ENCODE data around the gene FAM13B. TPM values are rescaled to one million over a fixed set of nuclear protein-coding genes. Genes with fewer than 3 reads are reported as not detected.

Gene FAM13B
- total and polyA plus RNA-seq, 2 of the 8 experiments (the other 6 are each of a cell fraction or from before 2014, with no cell fraction given) = 6.4 to 17.0 TPM

DNA sequence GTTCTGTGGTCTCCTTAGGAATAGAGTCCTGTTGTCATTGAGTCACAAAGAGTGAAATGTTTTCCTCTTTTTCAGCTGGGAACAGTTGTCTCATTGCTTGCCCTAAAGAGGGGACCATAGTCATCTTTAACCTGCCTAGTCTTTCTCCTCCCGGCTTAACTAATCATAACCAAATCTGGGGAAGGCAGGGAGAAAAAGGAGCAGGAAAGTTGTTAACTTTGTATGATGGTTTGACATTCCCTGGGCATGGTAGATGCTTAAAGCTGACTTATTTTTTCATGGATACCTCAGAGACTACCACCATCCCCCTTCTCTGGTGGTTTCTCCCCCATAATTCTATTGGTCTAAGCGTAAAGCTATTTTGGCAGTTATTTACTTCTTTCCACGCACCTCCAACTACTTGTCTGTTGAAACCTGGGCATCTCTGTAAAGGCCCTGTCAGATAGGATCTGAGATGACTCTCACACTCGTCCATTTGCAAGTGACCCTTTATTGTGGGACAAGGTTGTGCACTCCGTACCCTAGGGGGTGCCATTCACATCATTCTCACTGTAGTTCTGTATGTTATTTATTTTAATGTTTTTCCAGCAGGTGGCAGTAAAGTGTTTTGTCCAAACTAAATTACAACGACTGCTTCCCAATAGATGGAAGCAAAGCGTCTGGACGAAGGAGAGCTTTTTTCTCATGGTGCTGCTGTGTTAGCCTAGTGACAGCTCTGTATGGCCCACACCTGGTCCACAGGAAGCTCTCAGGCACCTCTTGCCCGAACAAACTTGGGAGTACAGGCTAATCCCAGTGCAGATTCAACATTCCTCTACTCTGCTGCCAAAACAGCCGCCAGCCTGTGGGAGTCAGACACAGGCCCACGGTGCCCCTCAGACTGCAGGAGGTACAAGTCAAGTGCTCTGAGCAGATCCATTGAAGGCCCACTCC, 3.0 kb upstream of the FAM13B start:
- H4K5ac ChIP-seq (ENCODE audit: insufficient read length, low read depth, low read length) = no peak overlapping the region
- no peak overlapping the region for H3K18ac ChIP-seq (ENCODE audit: extremely low read depth, low read length)
- H2AK5ac ChIP-seq (ENCODE audit: low read depth, low read length) = no peak overlapping the region
- no peak overlapping the region for H4K91ac ChIP-seq (replicated peaks; ENCODE audit: insufficient read length, low read length)
- peaks cover 4% of the 10 kb centered on the region; the same call in 1 of the 2 replicates for H3K23me2 ChIP-seq (ENCODE audit: low read depth, low read length)
- H2BK5ac ChIP-seq (ENCODE audit: low read depth, low read length) = no peak overlapping the region
- H2BK12ac ChIP-seq (ENCODE audit: low read depth, low read length) = no peak overlapping the region
- FAIRE-seq (peak; percentile 91), DNase-seq (ENCODE audit: low read depth in 1 of 2, low spot score in 2 of 2) (peak; percentile 53 to 57)
- ChIA-PET CTCF (ENCODE audit: partially characterized antibody) (interaction anchor here (0.6 to 12.1 kb wide), 37 partner anchors 9 to 721 kb away, joined by 3 to 179 read pairs (median 5); partner anchors contain the start of genes BRD8, NME5 and WNT8A), POLR2A (ENCODE audit: partially characterized antibody) (interaction anchor here (0.9 to 1.5 kb wide), 3 partner anchors 17 to 29 kb away, joined by 3 read pairs; no protein-coding TSS in a partner anchor)
- no peak overlapping the region; a peak in 1 of 7 replicates for H3K9ac ChIP-seq (replicated peaks in 1 of 4; ENCODE audit: extremely low read depth in 1 of 4, low read depth in 3 of 4, low read length in 3 of 4)
- H3K9me3 ChIP-seq (ENCODE audit: insufficient read depth in 2 of 2, low read depth in 1 of 2, low read length in 1 of 2) = no peaks in the 10 kb centered on the region
- no peak overlapping the region; a peak in 1 of 8 replicates for H3K4me3 ChIP-seq (ENCODE audit: extremely low read depth in 1 of 4, insufficient read depth in 2 of 4, low read depth in 3 of 4, low read length in 4 of 4)
- H3K4ac ChIP-seq (replicated peaks; ENCODE audit: insufficient read length, low read depth, low read length) = no peak overlapping the region
- no peak overlapping the region for H2BK20ac ChIP-seq (ENCODE audit: low read length)
- no peaks in the 10 kb centered on the region for H3K36me3 ChIP-seq (ENCODE audit: control insufficient read depth in 2 of 4, insufficient read depth in 4 of 4, low read length in 3 of 4)
- no peaks in the 10 kb centered on the region for H3K27me3 ChIP-seq (replicated peaks in 1 of 4; ENCODE audit: control insufficient read depth in 3 of 4, extremely low read depth in 1 of 4, insufficient read depth in 3 of 4, low read length in 3 of 4)
- H3K4me2 ChIP-seq (ENCODE audit: insufficient read depth in 1 of 2, low read depth in 2 of 2, low read length in 2 of 2) = no peak overlapping the region
- H3K23ac ChIP-seq (ENCODE audit: insufficient read length) = no peak overlapping the region
- no peak overlapping the region for H2AFZ ChIP-seq (ENCODE audit: low read length)
- H3K4me1 ChIP-seq (replicated peaks in 1 of 4; ENCODE audit: control insufficient read depth in 3 of 4, insufficient read depth in 4 of 4, low read length in 3 of 4) = peaks cover 3 to 6% (median 4%) of the 10 kb centered on the region in 4 experiments; a peak in 3 of 7 replicates
- H2BK120ac ChIP-seq (replicated peaks; ENCODE audit: low read depth, low read length) = no peak overlapping the region
- WGBS, 2 experiments (ENCODE audit: extremely low coverage in 1 of 2, insufficient coverage in 1 of 2, insufficient read length in 1 of 2, insufficient replicate concordance in 2 of 2, low coverage in 1 of 2, low lambda C conversion rate in 2 of 2, missing lambda C conversion rate in 1 of 2) = 40% methylated on average over 11 of the region's 11 CpGs; no CpG with 5 or more reads in 1 of the 2 experiments
- H3K56ac ChIP-seq (replicated peaks; ENCODE audit: insufficient read length, low read depth, low read length) = no peak overlapping the region
- no peak overlapping the region for H3K14ac ChIP-seq (ENCODE audit: insufficient read length)
- peaks cover 3% of the 10 kb centered on the region; the same call in 1 of the 2 replicates for H3K79me1 ChIP-seq (ENCODE audit: low read depth, low read length)
- H3K79me2 ChIP-seq (ENCODE audit: control insufficient read depth in 1 of 2, insufficient read depth in 2 of 2, low read length in 2 of 2) = peaks cover 8 to 14% of the 10 kb centered on the region in 2 experiments
- H3K27ac ChIP-seq (ENCODE audit: low read depth, low read length) = no peak overlapping the region
- no peak overlapping the region for H2BK15ac ChIP-seq (ENCODE audit: low read length)
- H4K20me1 ChIP-seq (replicated peaks in 1 of 2; ENCODE audit: control insufficient read depth in 1 of 2, insufficient read depth in 2 of 2, low read length in 2 of 2) = peaks cover 0 to 4% of the 10 kb centered on the region in 2 experiments
- H4K8ac ChIP-seq (ENCODE audit: extremely low read depth, insufficient read depth, low read length) = 0 out of 2 replicates have a peak overlapping the region, but pooled peaks have one; percentile 21
- TF ChIP-seq GABPA (IDR thresholded peaks at IDR 0.05; ENCODE audit: borderline replicate concordance, insufficient read depth, low read length) (no peak), RFX5 (IDR thresholded peaks at IDR 0.05; ENCODE audit: borderline replicate concordance, low read depth, low read length) (no peak), CHD1 (IDR thresholded peaks at IDR 0.05; ENCODE audit: low read depth, low read length) (no peak), GTF2F1 (IDR thresholded peaks at IDR 0.05; ENCODE audit: borderline replicate concordance, low read depth, low read length) (no peak), CREB1 (IDR thresholded peaks at IDR 0.05) (peak; percentile 39; the same call in 1 of the 2 replicates), SIRT6 (IDR thresholded peaks at IDR 0.05; ENCODE audit: low read length) (no peak), RAD21 (IDR thresholded peaks at IDR 0.05 in 1 of 2, conservative IDR thresholded peaks at IDR 0.05 in 1 of 2; ENCODE audit: low read depth in 2 of 2, low read length in 2 of 2) (peak; percentile 76 to 80)
- TF ChIP-seq, protein P1, sequence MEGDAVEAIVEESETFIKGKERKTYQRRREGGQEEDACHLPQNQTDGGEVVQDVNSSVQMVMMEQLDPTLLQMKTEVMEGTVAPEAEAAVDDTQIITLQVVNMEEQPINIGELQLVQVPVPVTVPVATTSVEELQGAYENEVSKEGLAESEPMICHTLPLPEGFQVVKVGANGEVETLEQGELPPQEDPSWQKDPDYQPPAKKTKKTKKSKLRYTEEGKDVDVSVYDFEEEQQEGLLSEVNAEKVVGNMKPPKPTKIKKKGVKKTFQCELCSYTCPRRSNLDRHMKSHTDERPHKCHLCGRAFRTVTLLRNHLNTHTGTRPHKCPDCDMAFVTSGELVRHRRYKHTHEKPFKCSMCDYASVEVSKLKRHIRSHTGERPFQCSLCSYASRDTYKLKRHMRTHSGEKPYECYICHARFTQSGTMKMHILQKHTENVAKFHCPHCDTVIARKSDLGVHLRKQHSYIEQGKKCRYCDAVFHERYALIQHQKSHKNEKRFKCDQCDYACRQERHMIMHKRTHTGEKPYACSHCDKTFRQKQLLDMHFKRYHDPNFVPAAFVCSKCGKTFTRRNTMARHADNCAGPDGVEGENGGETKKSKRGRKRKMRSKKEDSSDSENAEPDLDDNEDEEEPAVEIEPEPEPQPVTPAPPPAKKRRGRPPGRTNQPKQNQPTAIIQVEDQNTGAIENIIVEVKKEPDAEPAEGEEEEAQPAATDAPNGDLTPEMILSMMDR (IDR thresholded peaks at IDR 0.05; ENCODE audit: control extremely low read depth in 1 of 3, insufficient read depth in 1 of 3, low read depth in 1 of 3, low read length in 3 of 3) = peak; percentile 40 to 98 (median 83)

Data from H1 (cell line).